HEK293 (cell line): ENCODE results near the gene IARS2.
"Not testable (repeated sequence)": the region's sequence is repeated elsewhere in the genome, so short reads cannot be mapped to it uniquely, and the experiment has no call there.

Experiments
- HOXA7 ChIP-seq: sonication (generic); formaldehyde crosslinking; IDR thresholded peaks from 2 replicates; pipeline ENCODE4 v1.8.1; 2022; ENCODE audit warnings: missing genetic modification reagents, borderline replicate concordance
- ZNF354C ChIP-seq: fragments of 450-650 bp; formaldehyde crosslinking; IDR thresholded peaks from 2 replicates; pipeline ENCODE4 v1.5.1; 2016; ENCODE audit warnings: missing biosample characterization, missing genetic modification characterization, low read depth, borderline replicate concordance
- ZNF366 ChIP-seq: fragments of 450-650 bp; formaldehyde crosslinking; conservative IDR thresholded peaks from 2 replicates; pipeline ENCODE4 v1.5.1; 2016; ENCODE audit warnings: missing biosample characterization, missing genetic modification characterization
- ZNF529 ChIP-seq: fragments of 450-650 bp; formaldehyde crosslinking; IDR thresholded peaks from 2 replicates; pipeline ENCODE4 v1.5.1; 2017; ENCODE audit warnings: missing genetic modification characterization, missing biosample characterization; ENCODE audit not compliant: insufficient replicate concordance
- TF ChIP-seq, protein P1 (sequence below): fragments of 450-650 bp; formaldehyde crosslinking; IDR thresholded peaks from 2 replicates; pipeline ENCODE4 v1.5.1; 2016; ENCODE audit warnings: missing biosample characterization, missing genetic modification characterization
- TF ChIP-seq, protein P2 (sequence below): fragments of 450-650 bp; formaldehyde crosslinking; IDR thresholded peaks from 2 replicates; pipeline ENCODE4 v1.5.1; 2016; ENCODE audit warnings: missing biosample characterization, missing genetic modification characterization
- TF ChIP-seq, protein P3 (sequence below): fragments of 450-650 bp; formaldehyde crosslinking; IDR thresholded peaks from 2 replicates; pipeline ENCODE4 v1.5.1; 2016; ENCODE audit warnings: missing biosample characterization, missing genetic modification characterization
- TF ChIP-seq, protein P4 (sequence below): fragments of 450-650 bp; formaldehyde crosslinking; IDR thresholded peaks from 2 replicates; pipeline ENCODE4 v1.5.1; 2016; ENCODE audit warnings: missing biosample characterization, missing genetic modification characterization

DNA sequence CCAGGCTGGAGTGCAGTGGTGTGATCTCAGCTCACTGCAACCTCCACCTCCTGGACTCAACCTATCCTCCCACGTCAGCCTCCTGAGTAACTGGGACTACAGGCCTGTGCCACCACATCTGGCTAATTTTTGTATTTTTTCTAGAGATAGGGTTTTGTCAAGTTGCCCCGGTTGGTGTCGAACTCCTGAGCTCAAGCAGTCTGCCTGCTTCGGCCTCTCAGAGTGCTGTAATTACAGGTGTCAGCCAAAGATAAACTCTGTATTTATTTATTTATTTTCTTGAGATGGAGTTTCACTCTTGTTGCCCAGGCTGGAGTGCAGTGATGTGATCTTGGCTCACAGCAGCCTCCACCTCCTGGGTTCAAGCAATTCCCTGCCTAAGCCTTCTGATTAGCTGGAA, 18.7 kb downstream of the IARS2 start:
- TF ChIP-seq, protein P1, sequence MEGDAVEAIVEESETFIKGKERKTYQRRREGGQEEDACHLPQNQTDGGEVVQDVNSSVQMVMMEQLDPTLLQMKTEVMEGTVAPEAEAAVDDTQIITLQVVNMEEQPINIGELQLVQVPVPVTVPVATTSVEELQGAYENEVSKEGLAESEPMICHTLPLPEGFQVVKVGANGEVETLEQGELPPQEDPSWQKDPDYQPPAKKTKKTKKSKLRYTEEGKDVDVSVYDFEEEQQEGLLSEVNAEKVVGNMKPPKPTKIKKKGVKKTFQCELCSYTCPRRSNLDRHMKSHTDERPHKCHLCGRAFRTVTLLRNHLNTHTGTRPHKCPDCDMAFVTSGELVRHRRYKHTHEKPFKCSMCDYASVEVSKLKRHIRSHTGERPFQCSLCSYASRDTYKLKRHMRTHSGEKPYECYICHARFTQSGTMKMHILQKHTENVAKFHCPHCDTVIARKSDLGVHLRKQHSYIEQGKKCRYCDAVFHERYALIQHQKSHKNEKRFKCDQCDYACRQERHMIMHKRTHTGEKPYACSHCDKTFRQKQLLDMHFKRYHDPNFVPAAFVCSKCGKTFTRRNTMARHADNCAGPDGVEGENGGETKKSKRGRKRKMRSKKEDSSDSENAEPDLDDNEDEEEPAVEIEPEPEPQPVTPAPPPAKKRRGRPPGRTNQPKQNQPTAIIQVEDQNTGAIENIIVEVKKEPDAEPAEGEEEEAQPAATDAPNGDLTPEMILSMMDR (tag by site-specific recombination) = not testable (repeated sequence)
- not testable (repeated sequence) for TF ChIP-seq ZNF529 (tag by site-specific recombination); ZNF366; HOXA7 (CRISPR knock-in tag); ZNF354C (tag by site-specific recombination)
- TF ChIP-seq, protein P2, sequence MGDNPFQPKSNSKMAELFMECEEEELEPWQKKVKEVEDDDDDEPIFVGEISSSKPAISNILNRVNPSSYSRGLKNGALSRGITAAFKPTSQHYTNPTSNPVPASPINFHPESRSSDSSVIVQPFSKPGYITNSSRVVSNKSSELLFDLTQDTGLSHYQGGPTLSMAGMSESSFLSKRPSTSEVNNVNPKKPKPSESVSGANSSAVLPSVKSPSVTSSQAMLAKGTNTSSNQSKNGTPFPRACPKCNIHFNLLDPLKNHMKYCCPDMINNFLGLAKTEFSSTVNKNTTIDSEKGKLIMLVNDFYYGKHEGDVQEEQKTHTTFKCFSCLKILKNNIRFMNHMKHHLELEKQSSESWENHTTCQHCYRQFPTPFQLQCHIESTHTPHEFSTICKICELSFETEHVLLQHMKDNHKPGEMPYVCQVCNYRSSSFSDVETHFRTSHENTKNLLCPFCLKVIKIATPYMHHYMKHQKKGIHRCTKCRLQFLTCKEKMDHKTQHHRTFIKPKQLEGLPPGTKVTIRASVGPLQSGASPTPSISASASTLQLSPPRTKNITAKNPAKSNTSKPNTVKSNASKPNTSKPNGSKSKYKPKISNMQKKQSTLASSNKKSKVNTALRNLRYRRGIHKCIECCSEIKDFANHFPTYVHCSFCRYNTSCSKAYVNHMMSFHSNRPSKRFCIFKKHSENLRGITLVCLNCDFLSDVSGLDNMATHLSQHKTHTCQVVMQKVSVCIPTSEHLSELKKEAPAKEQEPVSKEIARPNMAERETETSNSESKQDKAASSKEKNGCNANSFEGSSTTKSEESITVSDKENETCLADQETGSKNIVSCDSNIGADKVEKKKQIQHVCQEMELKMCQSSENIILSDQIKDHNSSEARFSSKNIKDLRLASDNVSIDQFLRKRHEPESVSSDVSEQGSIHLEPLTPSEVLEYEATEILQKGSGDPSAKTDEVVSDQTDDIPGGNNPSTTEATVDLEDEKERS = not testable (repeated sequence)
- TF ChIP-seq, protein P3, sequence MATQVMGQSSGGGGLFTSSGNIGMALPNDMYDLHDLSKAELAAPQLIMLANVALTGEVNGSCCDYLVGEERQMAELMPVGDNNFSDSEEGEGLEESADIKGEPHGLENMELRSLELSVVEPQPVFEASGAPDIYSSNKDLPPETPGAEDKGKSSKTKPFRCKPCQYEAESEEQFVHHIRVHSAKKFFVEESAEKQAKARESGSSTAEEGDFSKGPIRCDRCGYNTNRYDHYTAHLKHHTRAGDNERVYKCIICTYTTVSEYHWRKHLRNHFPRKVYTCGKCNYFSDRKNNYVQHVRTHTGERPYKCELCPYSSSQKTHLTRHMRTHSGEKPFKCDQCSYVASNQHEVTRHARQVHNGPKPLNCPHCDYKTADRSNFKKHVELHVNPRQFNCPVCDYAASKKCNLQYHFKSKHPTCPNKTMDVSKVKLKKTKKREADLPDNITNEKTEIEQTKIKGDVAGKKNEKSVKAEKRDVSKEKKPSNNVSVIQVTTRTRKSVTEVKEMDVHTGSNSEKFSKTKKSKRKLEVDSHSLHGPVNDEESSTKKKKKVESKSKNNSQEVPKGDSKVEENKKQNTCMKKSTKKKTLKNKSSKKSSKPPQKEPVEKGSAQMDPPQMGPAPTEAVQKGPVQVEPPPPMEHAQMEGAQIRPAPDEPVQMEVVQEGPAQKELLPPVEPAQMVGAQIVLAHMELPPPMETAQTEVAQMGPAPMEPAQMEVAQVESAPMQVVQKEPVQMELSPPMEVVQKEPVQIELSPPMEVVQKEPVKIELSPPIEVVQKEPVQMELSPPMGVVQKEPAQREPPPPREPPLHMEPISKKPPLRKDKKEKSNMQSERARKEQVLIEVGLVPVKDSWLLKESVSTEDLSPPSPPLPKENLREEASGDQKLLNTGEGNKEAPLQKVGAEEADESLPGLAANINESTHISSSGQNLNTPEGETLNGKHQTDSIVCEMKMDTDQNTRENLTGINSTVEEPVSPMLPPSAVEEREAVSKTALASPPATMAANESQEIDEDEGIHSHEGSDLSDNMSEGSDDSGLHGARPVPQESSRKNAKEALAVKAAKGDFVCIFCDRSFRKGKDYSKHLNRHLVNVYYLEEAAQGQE (tag by site-specific recombination) = not testable (repeated sequence)
- TF ChIP-seq, protein P4, sequence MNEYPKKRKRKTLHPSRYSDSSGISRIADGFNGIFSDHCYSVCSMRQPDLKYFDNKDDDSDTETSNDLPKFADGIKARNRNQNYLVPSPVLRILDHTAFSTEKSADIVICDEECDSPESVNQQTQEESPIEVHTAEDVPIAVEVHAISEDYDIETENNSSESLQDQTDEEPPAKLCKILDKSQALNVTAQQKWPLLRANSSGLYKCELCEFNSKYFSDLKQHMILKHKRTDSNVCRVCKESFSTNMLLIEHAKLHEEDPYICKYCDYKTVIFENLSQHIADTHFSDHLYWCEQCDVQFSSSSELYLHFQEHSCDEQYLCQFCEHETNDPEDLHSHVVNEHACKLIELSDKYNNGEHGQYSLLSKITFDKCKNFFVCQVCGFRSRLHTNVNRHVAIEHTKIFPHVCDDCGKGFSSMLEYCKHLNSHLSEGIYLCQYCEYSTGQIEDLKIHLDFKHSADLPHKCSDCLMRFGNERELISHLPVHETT (tag by site-specific recombination) = not testable (repeated sequence)
